ENCODE data around the gene TIMM29. TPM values are rescaled to one million over a fixed set of nuclear protein-coding genes. Genes with fewer than 3 reads are reported as not detected.

The TIMM29 gene
- total RNA-seq, 2 experiments from 2014 or later, result 29.7 to 31.3 TPM

DNA sequence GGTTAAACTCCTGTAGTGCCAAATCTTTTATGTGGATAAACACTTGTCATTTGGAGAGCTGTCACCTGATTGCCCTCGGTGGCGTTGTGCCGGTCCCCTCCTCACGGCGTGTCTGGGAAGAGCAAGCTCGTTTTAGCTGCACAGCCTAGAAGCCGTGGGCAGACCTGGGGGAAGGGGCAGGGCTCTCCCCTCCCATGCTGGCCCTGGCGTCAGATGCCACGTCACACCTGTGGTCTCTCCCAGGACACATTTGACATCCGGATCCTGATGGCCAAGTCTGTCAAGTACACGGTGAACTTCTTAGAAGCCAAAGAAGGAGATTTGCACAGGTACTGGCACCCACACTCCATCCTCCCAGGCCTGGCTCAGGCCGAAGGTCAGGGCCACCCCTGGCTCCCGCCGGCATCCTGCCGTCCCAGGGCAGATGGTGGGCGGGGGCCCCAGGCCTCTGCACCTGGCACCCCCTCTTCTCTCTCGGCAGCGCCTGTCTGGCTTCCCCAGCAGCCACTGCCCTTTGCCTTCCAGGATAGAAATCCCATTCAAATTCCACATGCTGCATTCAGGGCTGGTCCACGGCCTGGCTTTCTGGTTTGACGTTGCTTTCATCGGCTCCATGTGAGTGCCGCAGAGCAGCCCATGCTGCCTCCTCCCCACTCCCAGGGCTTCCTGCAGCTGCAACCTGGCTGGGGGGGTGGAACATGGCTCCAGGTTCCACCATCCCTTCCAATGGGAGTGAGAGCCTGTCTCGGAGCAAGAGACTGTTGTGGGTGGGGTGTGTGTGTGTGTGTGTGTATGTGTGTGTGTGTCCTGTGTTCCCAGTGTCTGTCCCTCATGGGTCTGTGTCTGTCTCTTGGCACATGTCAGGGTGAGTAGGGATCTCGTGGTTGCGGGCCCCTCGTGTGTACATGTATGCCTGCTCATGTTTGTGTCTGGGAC, 9.0 kb upstream of the TIMM29 start:
- Mint-ChIP-seq H3K36me3 (peaks cover 2% of the 10 kb centered on the region), H3K27me3 (no peaks in the 10 kb centered on the region), H3K9me3 (no peaks in the 10 kb centered on the region), H3K4me3 (no peak overlapping the region), H3K4me1 (no peaks in the 10 kb centered on the region), H3K27ac (no peak overlapping the region)
- POLR2A ChIA-PET, result no interaction called here
- no peak for DNase-seq
- no peak for ATAC-seq (ENCODE audit: low read depth)

DNA sequence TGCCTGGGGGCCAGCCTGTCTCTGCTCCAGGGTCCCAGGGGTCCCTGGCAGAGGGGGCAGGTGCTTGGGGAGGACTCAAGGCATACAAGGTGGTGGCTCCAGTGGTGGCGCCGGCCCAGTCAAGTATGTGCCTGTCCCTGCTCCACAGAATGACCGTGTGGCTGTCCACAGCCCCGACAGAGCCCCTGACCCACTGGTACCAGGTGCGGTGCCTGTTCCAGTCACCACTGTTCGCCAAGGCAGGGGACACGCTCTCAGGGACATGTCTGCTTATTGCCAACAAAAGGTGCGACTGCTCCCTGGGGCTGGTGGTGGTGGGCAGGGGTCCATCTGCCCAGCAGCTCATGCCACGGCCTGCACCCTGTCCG, 8.3 kb upstream of the TIMM29 start:
- Mint-ChIP-seq H3K9me3 (no peaks in the 10 kb centered on the region), H3K4me1 (no peaks in the 10 kb centered on the region), H3K36me3 (peaks cover 2% of the 10 kb centered on the region), H3K27me3 (no peaks in the 10 kb centered on the region), H3K4me3 (no peak overlapping the region), H3K27ac (no peak overlapping the region)
- ATAC-seq (ENCODE audit: low read depth) (no peak), DNase-seq (no peak)
- POLR2A ChIA-PET, result no interaction called here

DNA sequence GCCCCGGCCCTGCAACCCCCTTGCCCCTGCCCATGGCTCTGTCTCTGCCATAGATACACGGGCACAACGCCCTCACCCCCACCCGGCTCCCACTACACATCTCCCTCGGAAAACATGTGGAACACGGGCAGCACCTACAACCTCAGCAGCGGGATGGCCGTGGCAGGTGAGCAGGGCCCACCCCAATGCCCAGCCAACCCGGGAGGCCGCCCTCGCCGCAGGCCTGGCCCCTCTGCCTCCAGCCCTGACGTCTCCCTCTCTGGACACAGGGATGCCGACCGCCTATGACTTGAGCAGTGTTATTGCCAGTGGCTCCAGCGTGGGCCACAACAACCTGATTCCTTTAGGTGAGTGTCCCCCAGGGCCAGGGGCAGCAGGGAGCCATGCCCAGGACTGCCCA, 7.8 kb upstream of the TIMM29 start:
- no peak overlapping the region for H3K27ac Mint-ChIP-seq
- ATAC-seq (ENCODE audit: low read depth), result no peak
- H3K4me3 Mint-ChIP-seq, result no peak overlapping the region

DNA sequence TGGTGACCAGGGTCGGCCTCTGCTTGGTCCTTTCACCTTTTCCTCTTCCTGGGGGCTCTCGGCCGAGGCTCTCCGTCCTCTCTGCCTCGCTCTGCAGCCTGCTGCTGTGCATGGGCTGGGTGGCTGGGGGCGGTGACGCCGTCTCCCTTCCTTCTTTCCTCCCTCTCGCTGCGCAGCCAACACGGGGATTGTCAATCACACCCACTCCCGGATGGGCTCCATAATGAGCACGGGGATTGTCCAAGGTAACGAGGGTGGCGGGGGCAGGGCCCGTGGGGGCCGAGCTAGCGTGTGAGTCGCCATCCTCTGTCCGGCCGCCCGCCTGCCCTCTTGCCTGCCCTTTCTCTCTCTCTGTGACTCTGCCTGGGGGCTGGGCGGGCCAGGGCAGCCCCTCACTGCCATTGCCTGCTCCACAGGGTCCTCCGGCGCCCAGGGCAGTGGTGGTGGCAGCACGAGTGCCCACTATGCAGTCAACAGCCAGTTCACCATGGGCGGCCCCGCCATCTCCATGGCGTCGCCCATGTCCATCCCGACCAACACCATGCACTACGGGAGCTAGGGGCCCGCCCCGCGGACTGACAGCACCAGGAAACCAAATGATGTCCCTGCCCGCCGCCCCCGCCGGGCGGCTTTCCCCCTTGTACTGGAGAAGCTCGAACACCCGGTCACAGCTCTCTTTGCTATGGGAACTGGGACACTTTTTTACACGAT, 7.3 kb upstream of the TIMM29 start:
- POLR2A ChIA-PET, result no interaction called here
- Mint-ChIP-seq H3K4me1 (no peaks in the 10 kb centered on the region), H3K9me3 (no peaks in the 10 kb centered on the region), H3K4me3 (no peak overlapping the region), H3K27me3 (no peaks in the 10 kb centered on the region), H3K27ac (no peak overlapping the region), H3K36me3 (peaks cover 2% of the 10 kb centered on the region)
- DNase-seq (no peak), ATAC-seq (ENCODE audit: low read depth) (no peak)

More for the DNA sequence above, 7.8 kb upstream of the TIMM29 start:
- Mint-ChIP-seq H3K36me3 (peaks cover 2% of the 10 kb centered on the region), H3K4me1 (no peaks in the 10 kb centered on the region), H3K9me3 (no peaks in the 10 kb centered on the region), H3K27me3 (no peaks in the 10 kb centered on the region)
- POLR2A ChIA-PET, result no interaction called here
- no peak for DNase-seq

DNA sequence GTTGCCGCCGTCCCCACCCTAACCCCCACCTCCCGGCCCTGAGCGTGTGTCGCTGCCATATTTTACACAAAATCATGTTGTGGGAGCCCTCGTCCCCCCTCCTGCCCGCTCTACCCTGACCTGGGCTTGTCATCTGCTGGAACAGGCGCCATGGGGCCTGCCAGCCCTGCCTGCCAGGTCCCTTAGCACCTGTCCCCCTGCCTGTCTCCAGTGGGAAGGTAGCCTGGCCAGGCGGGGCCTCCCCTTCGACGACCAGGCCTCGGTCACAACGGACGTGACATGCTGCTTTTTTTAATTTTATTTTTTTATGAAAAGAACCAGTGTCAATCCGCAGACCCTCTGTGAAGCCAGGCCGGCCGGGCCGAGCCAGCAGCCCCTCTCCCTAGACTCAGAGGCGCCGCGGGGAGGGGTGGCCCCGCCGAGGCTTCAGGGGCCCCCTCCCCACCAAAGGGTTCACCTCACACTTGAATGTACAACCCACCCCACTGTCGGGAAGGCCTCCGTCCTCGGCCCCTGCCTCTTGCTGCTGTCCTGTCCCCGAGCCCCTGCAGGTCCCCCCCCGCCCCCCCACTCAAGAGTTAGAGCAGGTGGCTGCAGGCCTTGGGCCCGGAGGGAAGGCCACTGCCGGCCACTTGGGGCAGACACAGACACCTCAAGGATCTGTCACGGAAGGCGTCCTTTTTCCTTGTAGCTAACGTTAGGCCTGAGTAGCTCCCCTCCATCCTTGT, 6.5 kb upstream of the TIMM29 start:
- H3K36me3 Mint-ChIP-seq, result peaks cover 2% of the 10 kb centered on the region
- H3K4me1 Mint-ChIP-seq, result no peaks in the 10 kb centered on the region
- no peaks in the 10 kb centered on the region for H3K9me3 Mint-ChIP-seq
- no peaks in the 10 kb centered on the region for H3K27me3 Mint-ChIP-seq
- no peak overlapping the region for H3K27ac Mint-ChIP-seq
- no peak overlapping the region for H3K4me3 Mint-ChIP-seq
- no peak for ATAC-seq (ENCODE audit: low read depth)
- no peak for DNase-seq
- POLR2A ChIA-PET, result no interaction called here

DNA sequence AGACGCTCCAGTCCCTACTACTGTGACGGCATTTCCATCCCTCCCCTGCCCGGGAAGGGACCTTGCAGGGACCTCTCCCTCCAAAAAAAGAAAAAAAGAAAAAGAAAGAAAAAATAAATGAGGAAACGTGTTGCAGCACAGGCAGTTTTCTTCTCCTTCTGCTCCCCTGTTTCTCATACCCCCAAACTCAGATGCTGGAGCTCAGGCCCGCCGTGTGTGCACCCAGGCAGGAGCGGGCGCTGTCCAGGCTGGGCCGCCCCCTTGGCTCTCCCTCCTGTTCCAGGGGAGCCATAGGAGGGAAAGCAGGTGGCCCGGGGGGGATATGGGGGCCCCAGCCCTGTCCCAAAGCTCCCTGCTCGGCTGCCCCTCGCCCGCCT, 6.0 kb upstream of the TIMM29 start:
- no peak overlapping the region for H3K27ac Mint-ChIP-seq
- DNase-seq (no peak), ATAC-seq (ENCODE audit: low read depth) (no peak)
- POLR2A ChIA-PET, result no interaction called here
- H3K9me3 Mint-ChIP-seq, result no peaks in the 10 kb centered on the region
- H3K4me1 Mint-ChIP-seq, result peaks cover 5% of the 10 kb centered on the region
- no peak overlapping the region for H3K4me3 Mint-ChIP-seq
- no peaks in the 10 kb centered on the region for H3K27me3 Mint-ChIP-seq
- peaks cover 2% of the 10 kb centered on the region for H3K36me3 Mint-ChIP-seq

DNA sequence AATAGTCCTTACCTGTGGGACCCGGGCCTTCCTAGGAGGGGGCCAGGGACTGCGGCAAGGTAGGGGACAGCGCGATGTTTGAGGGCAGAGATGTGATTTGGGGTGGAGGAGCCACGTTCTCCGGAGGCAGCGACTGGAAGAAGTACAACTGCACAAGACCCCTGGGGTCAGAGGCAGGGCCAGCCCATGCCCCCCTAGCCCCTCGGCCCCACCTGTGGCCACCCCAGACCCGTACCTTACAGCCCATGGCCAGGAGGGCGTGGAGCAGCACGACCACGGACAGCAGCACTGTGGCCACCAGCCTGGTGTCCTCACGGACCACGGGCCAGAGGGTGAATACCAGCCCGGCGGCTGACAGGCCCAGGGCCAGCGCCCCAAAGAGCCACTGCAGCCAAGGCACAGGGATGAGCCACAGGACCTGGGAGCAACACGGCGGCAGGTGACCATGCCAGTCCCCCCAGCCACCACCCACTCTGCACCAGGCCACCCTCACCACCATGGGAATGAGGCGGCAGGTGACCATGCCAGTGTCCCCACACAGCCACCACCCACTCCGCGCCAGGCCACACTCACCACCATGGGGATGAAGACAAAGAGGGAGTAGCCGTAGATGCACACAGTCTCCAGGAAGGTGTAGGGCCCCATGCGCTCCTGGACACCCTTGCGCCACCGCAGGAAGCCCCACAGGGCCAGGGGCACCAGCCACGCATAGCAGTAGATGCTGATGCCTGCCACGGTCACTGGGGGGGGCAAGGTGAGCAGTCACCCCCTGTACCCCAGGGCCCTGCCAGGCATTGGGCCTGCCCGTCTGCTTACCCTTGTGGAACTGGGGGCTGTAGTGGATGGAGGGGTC, 5.1 kb upstream of the TIMM29 start:
- POLR2A ChIA-PET, result no interaction called here
- Mint-ChIP-seq H3K4me3 (no peak overlapping the region), H3K27me3 (no peaks in the 10 kb centered on the region), H3K9me3 (no peaks in the 10 kb centered on the region), H3K4me1 (peaks cover 9% of the 10 kb centered on the region), H3K27ac (no peak overlapping the region), H3K36me3 (peaks cover 2% of the 10 kb centered on the region)
- DNase-seq, result no peak
- ATAC-seq (ENCODE audit: low read depth), result no peak

DNA sequence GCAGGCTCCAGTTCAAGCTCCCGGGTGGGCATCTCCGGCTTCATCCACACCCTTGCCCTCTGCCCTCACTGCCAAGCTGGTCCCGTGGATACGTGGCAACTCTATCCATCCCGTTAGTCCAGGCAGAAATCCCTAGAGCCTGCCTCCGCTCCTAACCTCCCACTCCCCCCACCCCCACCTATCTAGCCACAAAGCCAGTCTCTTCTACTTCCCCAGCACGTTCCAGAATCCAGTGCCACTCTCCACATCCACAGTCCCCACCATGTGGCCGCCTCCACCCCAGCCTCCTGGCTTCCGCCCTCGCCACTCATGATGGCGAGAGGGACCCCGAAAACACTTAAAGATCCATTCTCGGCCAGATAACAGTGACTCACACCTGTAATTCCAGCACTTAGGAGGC, 4.0 kb upstream of the TIMM29 start:
- Mint-ChIP-seq H3K27ac (no peak overlapping the region), H3K4me3 (no peak overlapping the region), H3K9me3 (no peaks in the 10 kb centered on the region), H3K4me1 (peaks cover 9% of the 10 kb centered on the region), H3K27me3 (no peaks in the 10 kb centered on the region), H3K36me3 (peaks cover 2% of the 10 kb centered on the region)
- DNase-seq (no peak), ATAC-seq (ENCODE audit: low read depth) (no peak)
- POLR2A ChIA-PET, result no interaction called here

DNA sequence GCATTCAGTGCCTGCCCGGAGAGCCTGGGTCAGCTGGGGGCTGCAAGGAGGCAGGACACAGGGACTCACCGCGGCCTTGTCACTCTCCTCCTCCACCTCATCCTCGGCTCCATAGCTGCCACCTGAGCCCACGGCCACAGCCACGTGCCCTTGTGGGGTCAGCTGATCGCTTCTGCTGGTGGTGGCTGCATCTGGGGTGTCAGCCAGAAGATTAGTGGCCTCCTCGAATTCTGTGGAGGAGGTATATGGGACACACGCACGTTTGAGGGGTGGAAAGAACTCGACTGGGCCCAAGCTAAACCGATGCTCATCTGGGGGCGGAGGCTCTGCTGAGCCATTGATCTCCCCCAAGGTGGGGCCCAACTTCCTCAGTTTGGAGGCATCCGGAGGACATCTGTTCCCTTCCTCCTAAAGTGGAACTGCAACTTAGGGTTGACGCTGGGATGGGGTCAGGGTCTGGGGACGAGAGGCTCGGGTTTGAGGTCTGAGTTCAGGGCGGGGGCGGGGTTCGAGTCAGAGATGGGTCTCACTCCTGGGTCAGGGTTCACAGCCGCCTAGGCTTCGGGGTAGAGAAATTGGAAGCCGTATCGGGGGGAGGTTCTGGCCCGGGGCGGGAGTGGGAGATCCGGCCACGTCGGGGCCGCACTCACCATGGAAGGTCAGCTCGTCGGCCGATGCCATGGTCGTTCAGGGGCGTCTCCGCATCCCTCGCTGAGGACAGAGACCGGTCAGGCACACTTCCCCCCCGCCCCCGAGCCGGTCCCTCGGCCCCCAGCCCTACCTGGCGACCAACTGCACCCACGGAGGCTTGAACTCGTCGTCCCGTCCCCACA, 665 bp upstream of the TIMM29 start:
- Mint-ChIP-seq H3K9me3 (no peaks in the 10 kb centered on the region), H3K27ac (peak overlapping the region; percentile 86), H3K27me3 (no peaks in the 10 kb centered on the region), H3K4me3 (peak overlapping the region; percentile 95), H3K36me3 (no peaks in the 10 kb centered on the region), H3K4me1 (peaks cover 12% of the 10 kb centered on the region)
- ATAC-seq (ENCODE audit: low read depth) (peak; percentile 2), DNase-seq (no peak)
- POLR2A ChIA-PET, result interaction anchor here (0.7 to 1.1 kb wide), 4 partner anchors 9 to 382 kb away, joined by 3 to 6 read pairs (median 4); partner anchors contain the start of genes SMARCA4 and TMED1

DNA sequence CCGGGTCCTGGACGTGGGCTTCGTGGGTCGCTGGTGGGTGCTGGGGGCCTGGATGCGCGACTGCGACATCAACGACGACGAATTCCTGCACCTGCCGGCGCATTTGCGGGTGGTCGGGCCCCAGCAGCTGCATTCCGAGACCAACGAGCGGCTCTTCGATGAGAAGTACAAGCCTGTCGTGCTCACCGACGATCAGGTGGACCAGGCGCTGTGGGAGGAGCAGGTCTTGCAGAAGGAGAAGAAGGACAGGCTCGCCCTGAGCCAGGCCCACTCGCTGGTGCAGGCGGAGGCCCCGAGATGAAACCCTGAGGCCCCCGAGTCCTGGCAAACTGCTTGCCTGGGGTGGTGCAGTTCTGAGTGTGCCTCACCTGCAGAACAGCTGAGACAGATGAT, 787 bp downstream of the TIMM29 start:
- DNase-seq (peak; percentile 42), ATAC-seq (ENCODE audit: low read depth) (no peak)
- Mint-ChIP-seq H3K4me1 (peaks cover 12% of the 10 kb centered on the region), H3K4me3 (peak overlapping the region; percentile 81), H3K27me3 (no peaks in the 10 kb centered on the region), H3K36me3 (no peaks in the 10 kb centered on the region), H3K9me3 (no peaks in the 10 kb centered on the region), H3K27ac (no peak overlapping the region)
- POLR2A ChIA-PET, result interaction anchor here (0.6 to 1.5 kb wide), 6 partner anchors 31 to 812 kb away, joined by 3 to 5 read pairs (median 3); partner anchors contain the start of genes CARM1, ELAVL3, LDLR and SMARCA4

DNA sequence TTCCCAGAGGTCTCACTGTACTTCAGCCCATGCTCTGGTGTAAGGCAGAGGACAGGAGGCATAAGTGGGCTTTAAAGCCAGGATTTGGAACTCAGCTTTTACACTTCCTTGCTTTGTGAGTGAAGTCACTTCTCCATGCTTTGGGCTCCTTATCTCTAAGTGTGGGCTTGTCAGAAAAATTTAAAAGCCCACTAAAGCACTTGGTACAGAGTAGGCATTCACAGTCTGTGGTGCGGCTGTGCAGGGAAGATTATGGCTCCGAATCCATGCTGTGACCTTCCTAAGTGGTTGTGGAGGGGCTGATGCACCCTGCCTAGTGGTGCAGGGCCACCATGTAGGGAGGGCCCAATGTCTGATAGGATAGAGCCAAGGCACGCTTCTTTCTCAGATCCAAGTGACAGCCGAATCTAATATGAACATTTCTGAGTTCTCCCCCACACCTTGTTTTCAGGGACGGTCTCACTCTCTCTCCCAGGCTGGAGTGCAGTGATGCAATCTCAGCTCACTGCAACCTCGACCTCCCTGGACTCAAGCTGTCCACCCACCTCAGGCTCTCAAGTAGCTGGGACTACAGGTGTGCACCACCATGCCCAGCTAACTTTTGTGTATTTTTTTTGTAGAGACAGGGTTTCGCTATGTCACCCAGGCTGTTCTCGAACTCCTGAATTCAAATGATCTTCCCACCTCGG, 6.9 kb downstream of the TIMM29 start:
- Mint-ChIP-seq H3K27me3 (no peaks in the 10 kb centered on the region), H3K36me3 (no peaks in the 10 kb centered on the region), H3K27ac (no peak overlapping the region), H3K9me3 (no peaks in the 10 kb centered on the region), H3K4me1 (peaks cover 11% of the 10 kb centered on the region), H3K4me3 (no peak overlapping the region)
- no peak for ATAC-seq (ENCODE audit: low read depth)
- no peak for DNase-seq
- POLR2A ChIA-PET, result interaction anchor here (0.6 to 1.4 kb wide), 2 partner anchors 154 to 615 kb away, joined by 3 to 4 read pairs; partner anchors contain the start of gene LDLR

Data from activated naive CD8-positive, alpha-beta T cell treated with anti-CD3 and anti-CD28 coated beads, Interleukin-2, amount 10 ng/mL, durations not matched to agents 7 days and 5 days (primary cell).